ENCODE measurements around the gene UHRF1. TPM values are rescaled to one million over a fixed set of nuclear protein-coding genes. Genes with fewer than 3 reads are reported as not detected.
"Not testable (repeated sequence)": the region's sequence is repeated elsewhere in the genome, so short reads cannot be mapped to it uniquely, and the experiment has no call there.

Gene UHRF1
- total RNA-seq, 2 experiments from 2014 or later = 126 to 151 TPM

DNA sequence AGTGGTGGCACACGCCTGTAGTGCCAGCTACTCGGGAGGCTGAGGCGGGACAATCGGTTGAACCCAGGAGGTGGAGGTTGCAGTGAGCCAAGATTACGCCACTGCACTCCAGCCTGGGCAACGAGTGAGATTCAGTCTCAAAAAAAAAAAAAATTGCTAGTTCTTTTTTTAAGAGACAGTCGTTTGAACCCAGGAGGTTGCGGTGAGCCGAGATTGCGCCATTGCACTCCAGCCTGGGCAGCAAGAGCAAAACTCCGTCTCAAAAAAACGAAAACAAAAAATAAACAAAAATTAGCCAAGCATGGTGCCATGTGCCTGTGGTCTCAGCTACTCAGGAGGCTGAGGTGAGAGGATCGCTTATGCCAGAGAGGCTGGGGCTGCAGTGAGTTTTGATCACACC lies 8.4 kb upstream of the UHRF1 start:
- H3K9me3 Mint-ChIP-seq (ENCODE audit: low read depth); H3K36me3 Mint-ChIP-seq (ENCODE audit: low read depth); intact Hi-C loops (cut with DNase I, micrococcal nuclease); DNase-seq; H3K27me3 Mint-ChIP-seq; H3K4me3 Mint-ChIP-seq; H3K27ac Mint-ChIP-seq; H3K4me1 Mint-ChIP-seq; POLR2A ChIA-PET; ATAC-seq: not testable (repeated sequence)
- CTCF ChIA-PET = interaction anchor here (0.6 kb wide), 1 partner anchor 11 kb away, joined by 3 read pairs; no protein-coding TSS in a partner anchor

GRCh38 chr19:4902796-4903195 lies 6.5 kb upstream of the UHRF1 start, which contains the start of gene ARRDC5:
Gene ARRDC5, minus strand, starts transcription at chr19:4902896. Its CDS starts 71 bp downstream, at chr19:4902825.
- ATAC-seq = no peak
- POLR2A ChIA-PET = no interaction called here
- CTCF ChIA-PET = interaction anchor here (0.8 to 1.7 kb wide), 3 partner anchors 10 to 51 kb away, joined by 3 to 4 read pairs (median 3); no protein-coding TSS in a partner anchor
- Mint-ChIP-seq H3K4me1 (no peaks in the 10 kb centered on the region), H3K27ac (no peak within 1 kb of the TSS), H3K4me3 (no peak within 1 kb of the TSS), H3K36me3 (ENCODE audit: low read depth) (peaks cover 2% of the 10 kb centered on the region), H3K9me3 (ENCODE audit: low read depth) (no peaks in the 10 kb centered on the region), H3K27me3 (no peaks in the 10 kb centered on the region)
- intact Hi-C loops (cut with DNase I, micrococcal nuclease) = no loop called here
- no peak for DNase-seq

DNA sequence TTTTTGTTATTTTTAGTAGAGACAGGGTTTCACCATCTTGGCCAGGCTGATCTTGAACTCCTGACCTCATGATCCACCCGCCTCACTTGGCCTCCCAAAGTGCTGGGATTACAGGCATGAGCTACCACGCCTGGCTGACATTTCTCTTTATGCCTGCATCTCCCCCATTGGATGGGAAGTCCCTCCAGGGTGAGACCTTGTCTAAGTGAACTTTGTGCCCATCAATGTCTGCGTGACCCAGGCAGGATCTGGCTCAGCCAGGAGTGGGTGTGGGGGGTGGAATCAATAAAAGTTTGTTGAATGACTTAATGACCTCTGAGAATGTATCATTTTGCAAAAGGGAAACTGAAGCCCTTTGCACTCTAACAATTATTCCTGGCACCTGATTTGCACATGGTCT lies 4.8 kb upstream of the UHRF1 start:
- ChIA-PET CTCF (interaction anchor here (1.0 to 1.9 kb wide), 2 partner anchors 33 to 95 kb away, joined by 3 to 5 read pairs; no protein-coding TSS in a partner anchor), POLR2A (no interaction called here)
- Mint-ChIP-seq H3K36me3 (ENCODE audit: low read depth) (no peaks in the 10 kb centered on the region), H3K27me3 (no peaks in the 10 kb centered on the region), H3K27ac (no peak overlapping the region), H3K4me1 (peaks cover 5% of the 10 kb centered on the region), H3K4me3 (no peak overlapping the region), H3K9me3 (ENCODE audit: low read depth) (no peaks in the 10 kb centered on the region)
- DNase-seq = no peak
- no peak for ATAC-seq
- intact Hi-C loops (cut with DNase I, micrococcal nuclease) = no loop called here

GRCh38 chr19:4906963-4907362 lies 2.3 kb upstream of the UHRF1 start:
- Mint-ChIP-seq H3K27me3 (no peaks in the 10 kb centered on the region), H3K4me1 (peaks cover 11% of the 10 kb centered on the region), H3K4me3 (no peak overlapping the region), H3K36me3 (ENCODE audit: low read depth) (peaks cover 15% of the 10 kb centered on the region), H3K9me3 (ENCODE audit: low read depth) (no peaks in the 10 kb centered on the region), H3K27ac (no peak overlapping the region)
- ChIA-PET POLR2A (no interaction called here), CTCF (interaction anchor here (0.7 to 1.5 kb wide), 2 partner anchors 8 to 36 kb away, joined by 3 read pairs; no protein-coding TSS in a partner anchor)
- intact Hi-C loops (cut with DNase I, micrococcal nuclease) = no loop called here
- DNase-seq (no peak), ATAC-seq (no peak)

GRCh38 chr19:4908360-4908759 lies 941 bp upstream of the UHRF1 start:
- H3K4me1 Mint-ChIP-seq = peaks cover 25% of the 10 kb centered on the region
- DNase-seq (no peak), ATAC-seq (no peak)
- ChIA-PET POLR2A (no interaction called here), CTCF (interaction anchor here (0.6 to 1.7 kb wide), 2 partner anchors 33 to 98 kb away, joined by 3 to 8 read pairs; no protein-coding TSS in a partner anchor)
- H3K27me3 Mint-ChIP-seq = no peaks in the 10 kb centered on the region
- H3K36me3 Mint-ChIP-seq (ENCODE audit: low read depth) = peaks cover 28% of the 10 kb centered on the region
- intact Hi-C loops (cut with DNase I, micrococcal nuclease) = no loop called here
- peak overlapping the region; percentile 33 for H3K27ac Mint-ChIP-seq
- peak overlapping the region; percentile 83 for H3K4me3 Mint-ChIP-seq
- no peaks in the 10 kb centered on the region for H3K9me3 Mint-ChIP-seq (ENCODE audit: low read depth)

- POLR2A ChIA-PET = no interaction called here
- Mint-ChIP-seq H3K27ac (peak overlapping the region; percentile 33), H3K4me3 (peak overlapping the region; percentile 83), H3K4me1 (peaks cover 29% of the 10 kb centered on the region), H3K9me3 (ENCODE audit: low read depth) (no peaks in the 10 kb centered on the region), H3K36me3 (ENCODE audit: low read depth) (peaks cover 32% of the 10 kb centered on the region), H3K27me3 (no peaks in the 10 kb centered on the region)
- intact Hi-C loops (cut with DNase I, micrococcal nuclease) = loop anchor here in 1 of 2 experiments (1.0 kb wide), 1 partner anchor 117 kb away; the partner anchor contains the start of gene FEM1A
- ATAC-seq (no peak), DNase-seq (no peak)
- CTCF ChIA-PET = interaction anchor here (0.6 to 1.7 kb wide), 2 partner anchors 34 to 99 kb away, joined by 3 to 8 read pairs; no protein-coding TSS in a partner anchor
Measured at GRCh38 chr19:4908781-4909155, 533 bp upstream of the UHRF1 start.

GRCh38 chr19:4909897-4910593 lies 744 bp downstream of the UHRF1 start:
- DNase-seq (peak; percentile 98), ATAC-seq (peak; percentile 78)
- Mint-ChIP-seq H3K36me3 (ENCODE audit: low read depth) (peaks cover 44% of the 10 kb centered on the region), H3K4me3 (peak overlapping the region; percentile 83), H3K27ac (peak overlapping the region; percentile 90), H3K4me1 (peaks cover 42% of the 10 kb centered on the region), H3K9me3 (ENCODE audit: low read depth) (no peaks in the 10 kb centered on the region), H3K27me3 (no peaks in the 10 kb centered on the region)
- ChIA-PET CTCF (interaction anchor here (1.7 to 4.9 kb wide), 2 partner anchors 100 kb away, joined by 8 to 44 read pairs; no protein-coding TSS in a partner anchor), POLR2A (interaction anchor here (1.1 kb wide), 1 partner anchor 37 kb away, joined by 4 read pairs; no protein-coding TSS in a partner anchor)
- intact Hi-C loops (cut with DNase I, micrococcal nuclease) = loop anchor here (1.0 to 10.0 kb wide), 11 partner anchors 43 to 713 kb away; partner anchors contain the start of genes CHAF1A (in 1 of the 2), FEM1A (in 1 of the 2), HDGFL2 (in 1 of the 2) and KDM4B (in 1 of the 2)

DNA sequence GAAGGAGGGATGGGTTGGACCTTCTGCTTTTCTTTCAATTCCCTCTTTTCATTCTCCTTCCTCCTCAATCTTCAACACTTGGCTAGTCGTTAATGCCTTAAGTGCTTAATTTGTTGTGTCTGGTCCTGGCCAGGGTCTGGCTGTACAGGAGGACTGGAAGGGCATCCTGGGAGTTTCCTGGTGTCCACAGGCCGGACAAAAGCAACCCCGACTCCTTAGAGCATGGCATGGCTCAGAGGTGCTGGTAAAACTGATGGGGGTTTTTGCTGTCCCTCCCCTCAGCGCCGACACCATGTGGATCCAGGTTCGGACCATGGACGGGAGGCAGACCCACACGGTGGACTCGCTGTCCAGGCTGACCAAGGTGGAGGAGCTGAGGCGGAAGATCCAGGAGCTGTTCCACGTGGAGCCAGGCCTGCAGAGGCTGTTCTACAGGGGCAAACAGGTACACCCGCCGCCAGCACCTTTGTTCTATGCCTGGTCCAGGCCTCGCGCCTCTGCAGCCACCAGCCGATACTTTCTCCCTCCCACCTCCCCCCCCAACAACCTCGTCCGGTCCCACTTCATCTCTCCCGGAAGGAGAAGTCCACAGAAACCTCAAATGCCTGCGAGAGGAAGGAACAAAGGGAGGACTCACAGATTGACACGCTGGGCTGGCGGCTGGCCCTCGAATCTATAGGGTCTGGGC lies 1.4 kb downstream of the UHRF1 start:
- H3K36me3 Mint-ChIP-seq (ENCODE audit: low read depth) = peaks cover 50% of the 10 kb centered on the region
- peak overlapping the region; percentile 83 for H3K4me3 Mint-ChIP-seq
- H3K4me1 Mint-ChIP-seq = peaks cover 49% of the 10 kb centered on the region
- ATAC-seq = no peak
- H3K27ac Mint-ChIP-seq = peak overlapping the region; percentile 90
- no peaks in the 10 kb centered on the region for H3K9me3 Mint-ChIP-seq (ENCODE audit: low read depth)
- ChIA-PET POLR2A (interaction anchor here (0.6 to 1.3 kb wide), 5 partner anchors 16 to 46 kb away, joined by 3 to 6 read pairs (median 4); partner anchors contain the start of gene PLIN3), CTCF (interaction anchor here (1.0 to 4.9 kb wide), 6 partner anchors 36 to 119 kb away, joined by 3 to 52 read pairs (median 8); partner anchors contain the start of gene PLIN3)
- DNase-seq = peak; percentile 46
- intact Hi-C loops (cut with DNase I, micrococcal nuclease) = loop anchor here (1.0 to 10.0 kb wide), 12 partner anchors 38 to 713 kb away; partner anchors contain the start of genes CHAF1A (in 1 of the 2), HDGFL2 (in 1 of the 2), KDM4B (in 1 of the 2) and MYDGF (in 1 of the 2)
- H3K27me3 Mint-ChIP-seq = no peaks in the 10 kb centered on the region

DNA sequence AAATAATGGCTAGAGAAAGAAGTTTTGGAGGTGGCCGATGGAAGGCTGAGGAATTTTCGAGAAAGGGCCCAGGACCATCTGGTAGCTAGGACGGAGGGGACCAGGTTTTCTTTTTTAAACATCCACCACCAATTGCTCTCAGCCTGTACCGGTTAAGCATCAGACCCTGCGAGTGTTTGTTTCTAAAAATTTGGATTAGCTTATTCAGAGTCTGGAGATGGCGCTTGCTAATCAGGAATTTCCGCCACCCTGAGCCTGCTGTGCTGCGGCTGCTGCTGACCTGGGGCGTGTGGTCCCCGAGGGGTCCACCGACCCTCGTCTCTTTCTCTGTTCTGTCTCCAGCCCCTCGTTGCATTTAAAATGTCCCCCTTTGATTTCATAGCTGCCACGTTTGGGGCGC lies 2.0 kb downstream of the UHRF1 start:
- Mint-ChIP-seq H3K27me3 (no peaks in the 10 kb centered on the region), H3K4me1 (peaks cover 54% of the 10 kb centered on the region)

DNA sequence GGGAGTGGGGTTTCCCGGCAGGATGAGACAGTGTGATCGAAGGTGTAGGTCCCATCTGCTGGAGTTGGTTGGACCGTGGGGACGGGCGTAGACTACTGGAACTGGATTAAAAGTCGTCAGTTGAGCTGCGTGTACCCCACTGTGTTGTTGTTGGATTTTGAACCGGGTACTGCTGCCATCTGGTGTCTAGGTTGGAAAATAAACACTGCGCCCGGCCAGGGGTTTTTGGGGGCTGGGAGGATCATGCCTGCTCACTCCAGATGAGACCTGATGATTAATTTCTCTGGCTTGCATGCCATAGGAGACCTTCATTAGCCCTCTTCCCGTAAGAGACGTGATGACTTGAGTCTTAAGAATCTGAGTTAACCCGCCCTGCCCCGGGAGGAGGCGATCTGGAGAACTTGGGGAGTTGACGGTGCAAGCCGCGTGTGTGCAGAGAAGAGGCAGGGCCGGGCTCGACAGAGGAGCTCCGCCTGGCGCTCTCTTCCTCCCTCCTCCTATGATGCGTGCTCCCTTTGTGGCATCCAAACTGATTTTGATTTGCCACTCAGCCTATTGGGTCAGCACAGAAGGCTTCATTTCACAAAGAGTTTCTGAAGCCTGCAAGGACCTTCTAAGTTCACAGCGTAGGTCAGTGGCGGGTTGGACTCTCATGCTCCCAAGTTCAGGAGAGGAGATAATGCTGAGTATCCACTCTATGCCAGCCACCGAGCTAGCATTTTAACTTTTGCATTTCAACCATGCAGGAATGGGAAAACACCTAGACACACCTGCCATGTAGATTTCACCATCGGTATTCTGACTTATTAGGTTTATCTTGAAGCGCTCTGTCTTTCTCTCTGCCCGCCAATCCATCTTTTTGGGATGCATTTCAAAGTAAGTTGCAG lies 2.7 kb downstream of the UHRF1 start:
- ATAC-seq (peak; percentile 52), DNase-seq (peak; percentile 88)
- Mint-ChIP-seq H3K27me3 (no peaks in the 10 kb centered on the region), H3K9me3 (ENCODE audit: low read depth) (no peaks in the 10 kb centered on the region), H3K4me3 (peak overlapping the region; percentile 83), H3K36me3 (ENCODE audit: low read depth) (peaks cover 61% of the 10 kb centered on the region), H3K4me1 (peaks cover 60% of the 10 kb centered on the region), H3K27ac (peak overlapping the region; percentile 90)
- CTCF ChIA-PET = interaction anchor here (0.7 to 4.9 kb wide), 13 partner anchors 9 to 121 kb away, joined by 3 to 52 read pairs (median 5); partner anchors contain the start of genes ARRDC5, FEM1A and PLIN3
- intact Hi-C loops (cut with DNase I, micrococcal nuclease) = loop anchor here (1.0 to 10.0 kb wide), 7 partner anchors 40 to 507 kb away; partner anchors contain the start of genes CHAF1A (in 1 of the 2), HDGFL2 (in 1 of the 2), KDM4B (in 1 of the 2) and SH3GL1 (in 1 of the 2)
- POLR2A ChIA-PET = interaction anchor here (0.6 to 1.3 kb wide), 7 partner anchors 15 to 102 kb away, joined by 3 to 6 read pairs (median 3); partner anchors contain the start of gene PLIN3

More for the DNA sequence above, 2.0 kb downstream of the UHRF1 start:
- DNase-seq (no peak), ATAC-seq (no peak)
- peak overlapping the region; percentile 90 for H3K27ac Mint-ChIP-seq
- peak overlapping the region; percentile 83 for H3K4me3 Mint-ChIP-seq
- peaks cover 56% of the 10 kb centered on the region for H3K36me3 Mint-ChIP-seq (ENCODE audit: low read depth)
- ChIA-PET POLR2A (interaction anchor here (0.6 to 1.3 kb wide), 5 partner anchors 16 to 47 kb away, joined by 3 to 6 read pairs (median 4); partner anchors contain the start of gene PLIN3), CTCF (interaction anchor here (0.7 to 4.9 kb wide), 8 partner anchors 11 to 119 kb away, joined by 3 to 52 read pairs (median 5); partner anchors contain the start of gene PLIN3)
- H3K9me3 Mint-ChIP-seq (ENCODE audit: low read depth) = no peaks in the 10 kb centered on the region
- intact Hi-C loops (cut with DNase I, micrococcal nuclease) = loop anchor here (1.0 to 10.0 kb wide), 7 partner anchors 39 to 507 kb away; partner anchors contain the start of genes CHAF1A (in 1 of the 2), HDGFL2 (in 1 of the 2), KDM4B (in 1 of the 2) and SH3GL1 (in 1 of the 2)
